Measurements from ENCODE around the gene ASTN2. TPM values are rescaled to one million over a fixed set of nuclear protein-coding genes. Genes with fewer than 3 reads are reported as not detected.
"Not testable (repeated sequence)": the region's sequence is repeated elsewhere in the genome, so short reads cannot be mapped to it uniquely, and the experiment has no call there.

ASTN2 gene
- polyA plus RNA-seq, 1 experiment, result 6.6 TPM

GRCh38 chr9:116691607-116692006 lies 723.2 kb downstream of the ASTN2 start:
- Histone ChIP-seq H3K9me3 (ENCODE audit: control insufficient read depth, insufficient read depth, low read length) (no peaks in the 10 kb centered on the region), H3K27me3 (ENCODE audit: control insufficient read depth, insufficient read depth, low read length) (no peaks in the 10 kb centered on the region), H3K4me3 (ENCODE audit: low read depth, low read length) (no peak overlapping the region), H3K27ac (ENCODE audit: low read depth, low read length) (no peak overlapping the region)
- TF ChIP-seq CTCF (IDR thresholded peaks at IDR 0.05; ENCODE audit: low read depth, low read length), result no peak
- DNase-seq (ENCODE audit: low read depth, low spot score), result no peak
- ChIA-PET POLR2A (no interaction called here), CTCF (interaction anchor here (0.6 kb wide), 1 partner anchor 1687 kb away, joined by 3 read pairs; no protein-coding TSS in a partner anchor)

- H3K27ac ChIP-seq (ENCODE audit: low read depth, low read length); POLR2A ChIA-PET; H3K9me3 ChIP-seq (ENCODE audit: control insufficient read depth, insufficient read depth, low read length); H3K4me3 ChIP-seq (ENCODE audit: low read depth, low read length); DNase-seq (ENCODE audit: low read depth, low spot score); CTCF ChIA-PET; H3K27me3 ChIP-seq (ENCODE audit: control insufficient read depth, insufficient read depth, low read length): not testable (repeated sequence)
Measured at GRCh38 chr9:116690805-116691204, 724.1 kb downstream of the ASTN2 start.

GRCh38 chr9:116689486-116690032 lies 725.3 kb downstream of the ASTN2 start:
- Histone ChIP-seq H3K27ac (ENCODE audit: low read depth, low read length) (no peak overlapping the region), H3K27me3 (ENCODE audit: control insufficient read depth, insufficient read depth, low read length) (no peaks in the 10 kb centered on the region), H3K4me3 (ENCODE audit: low read depth, low read length) (no peak overlapping the region), H3K9me3 (ENCODE audit: control insufficient read depth, insufficient read depth, low read length) (no peaks in the 10 kb centered on the region)
- ChIA-PET POLR2A (no interaction called here), CTCF (no interaction called here)
- no peak for TF ChIP-seq CTCF (IDR thresholded peaks at IDR 0.05; ENCODE audit: low read depth, low read length)
- no peak for DNase-seq (ENCODE audit: low read depth, low spot score)

GRCh38 chr9:116688806-116689485 lies 725.9 kb downstream of the ASTN2 start:
- H3K9me3 ChIP-seq (ENCODE audit: control insufficient read depth, insufficient read depth, low read length), result no peaks in the 10 kb centered on the region
- no peaks in the 10 kb centered on the region for H3K27me3 ChIP-seq (ENCODE audit: control insufficient read depth, insufficient read depth, low read length)
- CTCF ChIA-PET, result no interaction called here
- TF ChIP-seq CTCF (IDR thresholded peaks at IDR 0.05; ENCODE audit: low read depth, low read length), result no peak
- DNase-seq (ENCODE audit: low read depth, low spot score), result no peak
- peak overlapping the region; percentile 81 for H3K4me3 ChIP-seq (ENCODE audit: low read depth, low read length)
- POLR2A ChIA-PET, result no interaction called here
- no peak overlapping the region for H3K27ac ChIP-seq (ENCODE audit: low read depth, low read length)

- ChIA-PET CTCF (no interaction called here), POLR2A (interaction anchor here (0.6 kb wide), 2 partner anchors 12 to 774 kb away, joined by 3 read pairs; no protein-coding TSS in a partner anchor)
- no peak for DNase-seq (ENCODE audit: low read depth, low spot score)
- no peak for TF ChIP-seq CTCF (IDR thresholded peaks at IDR 0.05; ENCODE audit: low read depth, low read length)
- Histone ChIP-seq H3K4me3 (ENCODE audit: low read depth, low read length) (peak overlapping the region; percentile 81), H3K27me3 (ENCODE audit: control insufficient read depth, insufficient read depth, low read length) (no peaks in the 10 kb centered on the region), H3K9me3 (ENCODE audit: control insufficient read depth, insufficient read depth, low read length) (no peaks in the 10 kb centered on the region), H3K27ac (ENCODE audit: low read depth, low read length) (no peak overlapping the region)
Measured at GRCh38 chr9:116687754-116688135, 727.1 kb downstream of the ASTN2 start.

Measured in AG04450 (cell line).